HUES48 (cell line): Measurements from ENCODE around the gene FIBP.

ENCODE experiments used
- H3K27ac ChIP-seq: one replicate; pipeline ENCODE4 v1.7.0; 2013; ENCODE audit warnings: low read depth, low read length, inconsistent platforms
- H3K27me3 ChIP-seq: 2 replicates; pipeline ENCODE4 v1.6.1; 2013; ENCODE audit warnings: mild to moderate bottlenecking, low read length; ENCODE audit not compliant: control insufficient read depth, insufficient read depth
- H3K36me3 ChIP-seq: 2 replicates; pipeline ENCODE4 v1.6.1; 2013; ENCODE audit warnings: low read length; ENCODE audit not compliant: control insufficient read depth, insufficient read depth
- H3K4me1 ChIP-seq: 2 replicates; pipeline ENCODE4 v1.6.1; 2013; ENCODE audit warnings: mild to moderate bottlenecking, low read length; ENCODE audit not compliant: control insufficient read depth, insufficient read depth
- H3K4me3 ChIP-seq: 2 replicates; pipeline ENCODE4 v1.5.1; 2013; ENCODE audit warnings: mild to moderate bottlenecking, low read depth, low read length
- H3K9ac ChIP-seq: 2 replicates; pipeline ENCODE4 v1.6.1; 2013; ENCODE audit warnings: mild to moderate bottlenecking, low read depth, low read length, moderate library complexity
- H3K9me3 ChIP-seq: 2 replicates; pipeline ENCODE4 v1.6.1; 2013; ENCODE audit warnings: low read length; ENCODE audit not compliant: control insufficient read depth, insufficient read depth

Gene FIBP

DNA sequence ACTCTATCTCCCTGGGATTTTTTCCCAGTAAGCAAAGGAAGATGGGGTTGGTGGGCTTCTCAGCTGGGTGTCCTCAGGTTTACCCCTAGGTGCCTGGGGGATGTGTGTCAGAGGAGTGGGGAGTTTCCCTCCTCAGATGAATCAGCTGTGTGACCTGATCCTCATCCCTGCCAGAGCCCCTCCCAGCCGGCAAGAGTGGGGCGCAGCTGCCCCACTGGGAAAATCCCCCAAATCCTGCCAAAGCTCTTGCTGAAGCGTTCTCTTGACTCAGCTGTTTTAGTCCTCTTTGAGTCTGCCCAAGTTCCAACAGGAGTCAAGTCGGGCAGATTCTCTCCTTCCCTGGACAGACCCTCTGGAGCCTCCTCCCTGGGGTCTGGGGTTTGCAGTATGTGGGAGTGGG, 24.6 kb upstream of the FIBP start:
- no peak overlapping the region for H3K9ac ChIP-seq
- H3K36me3 ChIP-seq = peaks cover 3% of the 10 kb centered on the region; the same call in 1 of the 2 replicates
- peaks cover 12% of the 10 kb centered on the region; the same call in 1 of the 2 replicates for H3K4me1 ChIP-seq
- no peak overlapping the region for H3K4me3 ChIP-seq
- H3K27ac ChIP-seq = no peak overlapping the region
- peaks cover 10% of the 10 kb centered on the region for H3K27me3 ChIP-seq
- H3K9me3 ChIP-seq = no peaks in the 10 kb centered on the region

DNA sequence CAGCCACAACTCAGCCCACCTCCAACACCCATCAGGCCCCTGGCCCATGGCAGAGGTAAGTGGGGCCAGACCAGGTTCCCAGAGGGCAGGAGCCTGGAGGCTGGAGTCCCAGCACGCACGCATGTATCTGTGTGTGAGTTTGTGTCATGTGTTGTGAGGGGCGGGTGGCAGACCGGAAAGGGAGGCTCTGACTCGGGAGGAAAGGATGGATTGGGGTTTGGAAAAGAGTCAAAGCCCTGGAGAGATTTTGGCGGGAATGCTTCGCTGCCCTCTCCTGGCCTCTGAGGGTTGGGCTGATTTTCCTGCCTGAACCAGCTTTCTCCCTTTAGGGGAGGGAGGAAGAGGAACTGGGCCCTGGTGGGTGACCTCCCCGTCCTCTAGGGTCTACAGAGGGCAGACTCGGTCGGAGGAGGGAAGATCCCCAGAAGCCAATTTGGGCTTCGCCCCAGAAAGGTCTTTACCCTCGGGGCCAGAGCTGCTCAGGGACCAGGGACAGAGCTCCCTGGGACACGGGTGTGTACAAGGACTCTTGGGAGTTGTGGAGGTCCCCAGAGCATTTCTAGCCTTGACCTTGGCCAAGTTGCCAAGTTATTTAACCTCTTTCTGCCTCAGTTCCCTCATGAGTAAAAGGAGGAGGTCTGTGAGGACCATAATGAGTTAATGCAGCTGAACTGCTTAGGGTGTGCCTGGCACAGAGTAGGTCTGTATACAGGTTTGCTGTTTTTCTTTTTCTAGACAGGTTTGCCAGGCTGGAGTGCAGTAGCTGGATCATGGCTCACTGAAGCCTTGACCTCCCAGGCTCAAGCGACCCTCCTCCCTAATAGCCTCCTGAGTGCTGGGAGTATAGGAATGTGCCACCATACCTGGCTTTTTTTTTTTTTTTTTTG, 23.7 kb upstream of the FIBP start:
- Histone ChIP-seq H3K27me3 (peaks cover 13% of the 10 kb centered on the region), H3K9me3 (no peaks in the 10 kb centered on the region), H3K9ac (no peak overlapping the region), H3K4me1 (peaks cover 11% of the 10 kb centered on the region; the same call in 1 of the 2 replicates), H3K27ac (peak overlapping the region; percentile 9), H3K4me3 (no peak overlapping the region), H3K36me3 (no peaks in the 10 kb centered on the region; the same call in 1 of the 2 replicates)

DNA sequence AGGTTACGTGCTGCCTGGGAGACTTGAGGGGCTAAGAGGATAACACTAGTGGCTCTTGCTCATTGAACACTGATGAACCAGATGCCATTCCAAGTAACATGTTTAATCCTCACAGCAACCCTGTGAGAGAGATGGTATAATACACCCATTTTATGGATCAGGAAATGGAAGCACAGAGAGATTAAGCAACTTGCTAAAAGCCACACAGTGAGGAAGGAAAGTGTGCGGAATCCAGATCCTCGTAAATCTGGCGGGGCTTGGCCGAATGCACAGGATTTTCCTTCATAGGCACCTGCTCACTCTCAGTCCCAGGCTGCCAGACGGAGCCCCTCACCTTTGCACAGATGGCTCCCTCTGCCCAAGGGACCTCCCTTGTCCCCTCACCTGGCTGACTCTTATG, 19.6 kb upstream of the FIBP start:
- Histone ChIP-seq H3K36me3 (no peaks in the 10 kb centered on the region), H3K9ac (no peak overlapping the region), H3K4me3 (no peak overlapping the region), H3K9me3 (no peaks in the 10 kb centered on the region), H3K4me1 (peaks cover 11% of the 10 kb centered on the region), H3K27ac (no peak overlapping the region), H3K27me3 (peaks cover 28% of the 10 kb centered on the region)

DNA sequence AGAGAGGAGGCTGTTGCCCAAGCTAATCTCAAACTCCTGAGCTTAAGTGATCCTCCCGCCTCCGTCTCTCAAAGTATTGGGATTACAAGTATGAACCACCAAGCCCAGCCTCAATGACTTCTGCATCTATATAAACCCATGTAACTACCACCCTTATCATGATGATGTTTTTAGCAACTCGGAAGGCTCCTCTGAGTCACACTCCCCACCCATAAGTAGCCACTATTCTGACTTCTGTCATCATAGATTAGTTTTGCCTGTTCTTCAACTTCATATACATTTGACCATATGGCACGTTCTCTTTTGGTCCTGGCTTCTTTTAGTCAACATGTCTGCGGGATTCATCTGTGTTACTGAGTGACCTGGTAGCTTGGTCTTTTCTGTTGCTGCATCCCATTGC, 18.3 kb upstream of the FIBP start:
- H3K27me3 ChIP-seq = peaks cover 40% of the 10 kb centered on the region
- H3K4me1 ChIP-seq = peaks cover 9% of the 10 kb centered on the region; the same call in 1 of the 2 replicates
- no peak overlapping the region for H3K27ac ChIP-seq
- H3K9ac ChIP-seq = no peak overlapping the region
- H3K4me3 ChIP-seq = no peak overlapping the region
- H3K36me3 ChIP-seq = no peaks in the 10 kb centered on the region
- no peaks in the 10 kb centered on the region for H3K9me3 ChIP-seq

DNA sequence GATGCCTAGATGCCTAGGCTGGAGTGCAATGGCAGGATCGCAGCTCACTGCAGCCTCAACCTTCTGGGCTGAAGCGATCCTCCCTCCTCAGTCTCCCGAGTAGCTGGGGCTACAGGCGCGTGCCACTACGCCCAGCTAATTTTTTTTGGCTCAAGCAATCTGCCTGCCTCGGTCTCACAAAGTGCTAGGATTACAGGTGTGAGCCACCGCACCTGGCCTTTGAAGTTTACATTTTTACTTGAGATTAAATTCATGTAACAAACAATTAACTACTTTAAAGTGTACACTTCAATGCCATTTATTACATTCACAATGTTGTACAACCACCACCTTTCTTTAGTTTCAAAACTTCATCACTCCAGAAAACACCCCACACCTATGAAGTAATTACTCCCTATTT, 15.4 kb upstream of the FIBP start:
- Histone ChIP-seq H3K36me3 (no peaks in the 10 kb centered on the region), H3K27ac (peak overlapping the region; percentile 25), H3K4me1 (peaks cover 9% of the 10 kb centered on the region), H3K27me3 (peaks cover 59% of the 10 kb centered on the region), H3K4me3 (no peak overlapping the region), H3K9ac (no peak overlapping the region), H3K9me3 (no peaks in the 10 kb centered on the region)

DNA sequence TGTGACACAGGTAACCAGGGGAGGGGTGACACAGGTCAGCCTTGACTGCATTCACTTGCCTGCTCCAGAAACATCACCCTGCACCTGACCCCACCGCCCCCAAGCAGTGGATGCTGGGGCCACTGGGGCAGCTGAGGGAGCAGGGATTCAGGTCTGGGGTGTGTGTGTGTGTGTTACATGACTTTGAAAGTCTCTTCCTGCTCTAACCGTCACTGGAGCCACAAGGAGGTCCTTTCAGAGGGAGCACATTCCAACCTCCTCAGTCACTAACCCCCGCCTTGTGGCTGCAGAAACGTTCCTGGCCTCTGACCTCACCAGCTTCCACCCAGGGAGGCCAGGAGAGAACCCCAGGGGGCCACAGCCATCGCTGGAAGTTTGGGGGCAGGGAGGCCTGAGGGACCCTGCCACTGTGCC, 14.8 kb upstream of the FIBP start:
- no peaks in the 10 kb centered on the region for H3K36me3 ChIP-seq
- no peaks in the 10 kb centered on the region for H3K9me3 ChIP-seq
- H3K27me3 ChIP-seq = peaks cover 64% of the 10 kb centered on the region
- H3K27ac ChIP-seq = peak overlapping the region; percentile 25
- H3K9ac ChIP-seq = no peak overlapping the region
- H3K4me1 ChIP-seq = peaks cover 9% of the 10 kb centered on the region
- no peak overlapping the region for H3K4me3 ChIP-seq

DNA sequence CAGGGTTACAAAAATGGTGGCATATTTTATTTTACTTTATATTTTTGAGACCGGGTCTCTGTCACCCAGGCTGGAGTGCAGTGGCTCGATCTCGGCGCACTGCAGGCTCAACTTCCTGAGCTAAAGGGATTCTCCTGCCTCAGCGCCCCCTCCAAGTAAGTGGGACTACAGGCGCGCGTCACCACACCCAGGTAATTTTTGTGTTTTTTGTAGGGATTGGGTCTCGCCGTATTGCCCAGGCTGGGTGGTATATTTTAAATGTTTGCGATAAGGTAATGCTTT, 12.6 kb upstream of the FIBP start:
- Histone ChIP-seq H3K27me3 (peaks cover 55% of the 10 kb centered on the region), H3K9ac (no peak overlapping the region), H3K36me3 (no peaks in the 10 kb centered on the region), H3K4me3 (peak overlapping the region; percentile 32; the same call in 1 of the 2 replicates), H3K9me3 (no peaks in the 10 kb centered on the region), H3K27ac (peak overlapping the region; percentile 45), H3K4me1 (peaks cover 9% of the 10 kb centered on the region)

DNA sequence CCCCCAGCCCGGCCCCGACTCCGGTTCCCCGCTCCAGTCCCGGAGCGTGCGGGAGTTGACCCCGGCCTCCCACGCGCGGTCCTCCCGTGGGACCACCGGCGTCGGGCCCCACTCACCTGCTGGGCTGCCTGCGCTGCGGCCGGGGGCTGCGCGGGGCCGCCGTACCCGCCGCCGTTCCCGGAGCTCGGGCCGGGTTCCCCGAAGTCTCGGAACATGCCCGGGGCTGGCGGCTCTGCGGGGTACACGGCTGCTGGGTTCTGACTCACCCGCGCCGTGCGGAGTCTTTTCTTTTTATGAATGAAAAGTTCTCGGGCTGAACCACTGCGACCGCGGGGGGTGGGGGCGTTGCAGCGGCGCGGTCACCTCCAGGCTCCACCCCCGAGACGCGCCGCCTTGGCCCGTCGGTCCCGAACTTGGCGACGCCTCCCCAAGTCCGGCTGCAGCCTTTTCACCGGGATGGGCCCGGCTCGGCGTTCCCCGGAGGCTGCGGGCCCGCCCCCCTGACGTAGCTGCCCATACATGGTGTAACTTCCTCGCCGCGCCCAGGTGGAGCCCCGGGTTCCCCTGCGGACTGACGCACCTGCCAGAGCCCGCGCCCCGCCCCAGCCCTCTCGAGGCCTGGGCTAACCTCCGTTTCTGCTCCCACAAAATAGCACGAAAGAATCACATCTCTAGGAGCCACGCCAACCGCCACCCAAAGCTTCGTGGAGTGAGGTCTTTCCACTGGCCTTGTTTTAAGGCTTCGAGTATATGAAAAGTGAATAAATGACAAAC, 12.0 kb upstream of the FIBP start, which contains the start of gene FOSL1:
FOSL1 (minus strand) TSS at position 264 of the 774 bp plus-strand sequence; CDS start at position 215, 49 bp downstream.
- Histone ChIP-seq H3K27me3 (peaks cover 55% of the 10 kb centered on the region), H3K9me3 (no peaks in the 10 kb centered on the region), H3K4me3 (peak within 1 kb of the TSS; percentile 64), H3K4me1 (peaks cover 9% of the 10 kb centered on the region), H3K9ac (peak within 1 kb of the TSS; percentile 69), H3K36me3 (no peaks in the 10 kb centered on the region), H3K27ac (peak within 1 kb of the TSS; percentile 87)

DNA sequence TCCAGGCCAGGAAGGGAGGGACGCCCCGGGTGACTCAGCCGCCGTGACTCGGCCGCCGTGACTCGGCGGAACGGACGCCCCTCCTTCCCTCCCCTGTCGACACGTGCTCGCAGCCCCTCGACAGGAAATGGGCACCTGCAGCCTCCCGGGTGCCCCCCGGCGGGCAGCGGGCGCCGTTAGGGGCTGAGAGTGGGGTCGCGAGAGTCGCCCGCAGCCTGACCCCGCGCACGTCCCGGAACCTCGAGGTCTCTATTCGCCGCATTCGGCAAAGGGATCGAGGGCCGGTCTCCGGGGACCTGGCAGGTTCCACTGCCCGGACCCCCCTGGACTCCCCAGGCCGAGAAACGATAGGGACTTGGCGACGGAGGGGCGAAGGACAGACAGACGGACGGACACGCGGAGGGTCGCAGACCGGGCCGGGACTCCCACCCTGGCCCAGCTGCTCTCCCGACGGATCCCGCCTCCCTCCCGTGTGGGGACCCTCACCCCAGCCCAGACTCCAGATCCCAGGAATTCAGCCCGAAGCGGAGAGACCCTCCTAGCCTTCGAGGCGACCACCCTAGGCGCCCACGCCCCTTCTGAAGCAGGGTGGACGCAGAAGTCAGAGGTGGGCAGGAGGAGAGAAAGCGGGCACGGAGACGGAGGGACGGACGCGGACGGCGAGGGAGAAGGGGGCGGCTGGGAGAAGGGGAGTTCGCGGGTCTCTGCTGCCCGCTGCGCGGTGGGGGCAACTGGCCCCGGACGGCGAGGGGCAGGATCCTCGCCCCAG, 11.3 kb upstream of the FIBP start:
- Histone ChIP-seq H3K36me3 (no peaks in the 10 kb centered on the region), H3K27me3 (peaks cover 55% of the 10 kb centered on the region), H3K9ac (peak overlapping the region; percentile 69), H3K4me3 (peak overlapping the region; percentile 64), H3K4me1 (peaks cover 9% of the 10 kb centered on the region), H3K27ac (peak overlapping the region; percentile 87), H3K9me3 (no peaks in the 10 kb centered on the region)

DNA sequence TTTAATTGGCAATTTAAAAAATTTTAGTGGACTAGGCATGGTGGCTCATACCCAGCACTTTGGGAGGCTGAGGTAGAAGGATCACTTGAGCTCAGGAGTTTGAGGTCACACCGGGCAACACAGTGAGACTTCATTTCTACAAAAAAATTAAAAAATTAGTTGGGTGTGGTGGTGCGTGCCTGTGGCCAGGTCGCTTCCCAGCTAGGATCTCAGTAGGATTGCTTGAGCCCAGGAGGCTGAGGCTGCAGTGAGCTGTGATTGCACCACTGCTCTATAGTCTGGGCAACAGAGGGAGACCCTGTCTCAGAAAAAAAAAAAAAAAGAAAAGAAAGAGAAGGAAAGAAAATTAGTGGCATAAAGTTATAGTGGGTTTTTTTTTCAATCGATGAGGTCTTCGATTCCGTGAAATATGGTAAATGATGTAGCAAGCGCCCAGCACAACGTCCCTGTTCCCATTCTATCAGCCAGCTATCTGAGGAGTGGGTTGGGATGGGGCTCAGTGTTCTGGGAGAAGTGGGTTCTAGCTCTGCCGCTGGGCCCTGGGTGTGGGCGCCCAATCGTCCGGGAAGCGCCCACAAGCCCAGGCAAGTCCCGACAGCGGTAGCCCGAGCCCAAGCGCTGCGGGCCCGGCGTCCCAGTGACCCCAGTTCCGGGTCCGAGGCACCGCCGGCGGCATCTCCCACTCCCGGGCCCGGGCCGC, 10.5 kb upstream of the FIBP start:
- no peaks in the 10 kb centered on the region for H3K9me3 ChIP-seq
- H3K27me3 ChIP-seq = peaks cover 52% of the 10 kb centered on the region
- no peak overlapping the region for H3K27ac ChIP-seq
- peak overlapping the region; percentile 69; the same call in 1 of the 2 replicates for H3K9ac ChIP-seq
- no peaks in the 10 kb centered on the region for H3K36me3 ChIP-seq
- peaks cover 9% of the 10 kb centered on the region for H3K4me1 ChIP-seq
- peak overlapping the region; percentile 64 for H3K4me3 ChIP-seq
